ENCODE measurements around the gene KRT16.

GRCh38 chr17:41567317-41567716, 45.2 kb downstream of the KRT16 start:
- TF ChIP-seq CTCF (IDR thresholded peaks at IDR 0.05; ENCODE audit: low read length) (no peak), EZH2 (optimal IDR thresholded peaks at IDR 0.05; ENCODE audit: low read depth, low read length) (no peak)

Measured in MM.1S (cell line).